GM12864 (cell line): Measurements from ENCODE around the gene GSTK1.

Source experiments
- DNase-seq: peaks from one replicate; pipeline ENCODE4 v3.0.0-alpha.2; 2011; ENCODE audit warnings: low read depth
- H3K4me3 ChIP-seq: 2 replicates; pipeline ENCODE4 v1.5.1; 2011; ENCODE audit warnings: mild to moderate bottlenecking, low read depth, low read length, control low read depth
- CTCF ChIP-seq: IDR thresholded peaks from 2 replicates; pipeline ENCODE4 v1.5.1; 2011; ENCODE audit warnings: low read depth, mild to moderate bottlenecking, moderate library complexity, low read length, control low read depth, inconsistent platforms; ENCODE audit errors: missing control alignments

The GSTK1 gene

DNA sequence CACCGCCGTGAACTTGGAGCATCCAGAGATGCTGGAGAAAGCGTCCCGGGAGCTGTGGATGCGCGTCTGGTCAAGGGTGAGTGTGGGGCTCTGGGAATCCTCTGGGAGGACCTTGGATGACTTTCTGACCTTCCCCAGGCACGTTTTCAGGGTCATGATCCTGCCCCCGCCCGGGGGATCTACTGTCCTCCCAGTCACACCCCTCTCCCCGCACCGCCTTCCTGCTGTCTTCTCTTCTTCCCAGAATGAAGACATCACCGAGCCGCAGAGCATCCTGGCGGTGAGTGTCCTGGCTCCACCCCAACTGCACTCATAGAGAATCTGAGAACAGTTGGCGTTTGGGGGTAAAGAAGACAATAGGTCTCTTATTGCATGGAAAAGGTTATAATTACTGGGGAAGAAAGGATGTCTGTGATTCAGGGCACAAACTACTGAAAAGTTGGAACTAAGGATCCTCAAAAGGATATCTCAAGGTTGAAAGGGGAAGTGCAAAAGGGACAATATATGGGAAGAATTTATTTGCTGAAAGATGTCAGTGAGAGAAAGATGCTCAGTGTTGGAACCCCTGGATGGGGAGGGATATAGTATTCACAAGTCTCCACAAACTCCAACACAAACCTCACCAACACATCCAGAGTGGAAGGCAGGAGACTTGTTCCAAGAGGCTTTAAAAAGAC is 1.9 kb downstream of the GSTK1 start:
- no peak for TF ChIP-seq CTCF
- H3K4me3 ChIP-seq: no peak overlapping the region
- no peak for DNase-seq

GRCh38 chr7:143269251-143269650 is 6.0 kb downstream of the GSTK1 start:
- DNase-seq: no peak
- TF ChIP-seq CTCF: no peak
- no peak overlapping the region for H3K4me3 ChIP-seq

GRCh38 chr7:143271240-143271639 is 8.0 kb downstream of the GSTK1 start:
- no peak overlapping the region for H3K4me3 ChIP-seq
- no peak for TF ChIP-seq CTCF
- DNase-seq: no peak

GRCh38 chr7:143272871-143273270 is 9.6 kb downstream of the GSTK1 start:
- no peak for TF ChIP-seq CTCF
- DNase-seq: no peak
- H3K4me3 ChIP-seq: no peak overlapping the region

- no peak for TF ChIP-seq CTCF
- no peak overlapping the region for H3K4me3 ChIP-seq
- DNase-seq: no peak
These were observed 16.2 kb downstream of the GSTK1 start for GRCh38 chr7:143279186-143280098.

DNA sequence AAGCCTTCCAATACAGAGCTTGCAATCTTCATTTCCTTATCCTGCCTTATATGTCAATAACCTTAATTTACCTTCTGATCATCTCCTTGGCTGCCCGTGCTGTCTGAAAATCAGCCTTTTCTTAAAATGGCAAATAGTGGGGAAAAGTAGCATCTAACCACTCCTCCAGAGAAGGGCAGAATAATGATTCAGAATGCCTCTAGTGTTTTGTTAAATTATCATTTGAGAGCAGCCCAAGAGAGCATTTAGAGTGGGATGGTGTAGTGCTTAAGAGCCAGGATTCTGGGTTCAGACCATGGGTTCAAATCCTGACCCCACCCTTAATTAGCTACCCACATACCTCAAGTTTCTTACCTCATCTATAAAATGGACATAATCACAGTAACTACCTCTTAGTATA is 16.9 kb downstream of the GSTK1 start:
- no peak for TF ChIP-seq CTCF
- DNase-seq: no peak
- H3K4me3 ChIP-seq: no peak overlapping the region
